Smooth muscle cell (in vitro differentiated cells): ENCODE results near the gene UNCX. TPM values are rescaled to one million over a fixed set of nuclear protein-coding genes. Genes with fewer than 3 reads are reported as not detected.
"Not testable (repeated sequence)": the region's sequence is repeated elsewhere in the genome, so short reads cannot be mapped to it uniquely, and the experiment has no call there.

ENCODE experiments used
- DNase-seq: peaks from one replicate; lab custom pipeline; 2025; ENCODE audit not compliant: unreplicated experiment; lab: John Stamatoyannopoulos, UW
- H2AFZ ChIP-seq: fragments of 200-600 bp; sonication (generic); 2 replicates; pipeline ENCODE4 v1.6.0; 2016; ENCODE audit warnings: antibody characterized with exemption, low read depth, mild to moderate bottlenecking
- H3F3A ChIP-seq: fragments of 200-600 bp; sonication (generic); 2 replicates; pipeline ENCODE4 v1.6.0; 2017; ENCODE audit warnings: antibody characterized with exemption, low read depth
- H3K27ac ChIP-seq: fragments of 200-600 bp; sonication (generic); 2 replicates; pipeline ENCODE4 v1.5.1; 2016; ENCODE audit warnings: low read depth, mild to moderate bottlenecking
- H3K27me3 ChIP-seq: fragments of 200-600 bp; sonication (generic); 2 replicates; pipeline ENCODE4 v1.6.1; 2016; ENCODE audit warnings: low read depth, mild to moderate bottlenecking
- H3K36me3 ChIP-seq: fragments of 200-600 bp; sonication (generic); 2 replicates; pipeline ENCODE4 v1.5.1; 2016; ENCODE audit warnings: low read depth
- H3K4me1 ChIP-seq: fragments of 200-600 bp; sonication (generic); 2 replicates; pipeline ENCODE4 v1.5.1; 2016; ENCODE audit warnings: low read depth
- H3K4me2 ChIP-seq: fragments of 200-600 bp; sonication (generic); 2 replicates; pipeline ENCODE4 v1.6.0; 2016; ENCODE audit warnings: mild to moderate bottlenecking
- H3K4me3 ChIP-seq: fragments of 200-600 bp; sonication (generic); 2 replicates; pipeline ENCODE4 v1.5.1; 2016; ENCODE audit warnings: mild to moderate bottlenecking
- H3K79me2 ChIP-seq: fragments of 200-600 bp; sonication (generic); 2 replicates; pipeline ENCODE4 v1.6.0; 2016; ENCODE audit warnings: low read depth, mild to moderate bottlenecking
- H3K9ac ChIP-seq: fragments of 200-600 bp; sonication (generic); 2 replicates; pipeline ENCODE4 v1.6.0; 2016; ENCODE audit warnings: low read depth
- H3K9me3 ChIP-seq: fragments of 200-600 bp; sonication (generic); replicated peaks from 2 replicates; pipeline ENCODE4 v1.5.1; 2016; ENCODE audit warnings: low read depth
- H4K20me1 ChIP-seq: fragments of 200-600 bp; sonication (generic); 2 replicates; pipeline ENCODE4 v1.6.0; 2016; ENCODE audit warnings: low read depth
- CTCF ChIP-seq: fragments of 200-600 bp; sonication (generic); IDR thresholded peaks from 2 replicates; pipeline ENCODE4 v1.5.1; 2017; ENCODE audit warnings: borderline replicate concordance, mild to moderate bottlenecking, antibody characterized with exemption; ENCODE audit not compliant: insufficient read depth, poor library complexity, severe bottlenecking
- WGBS: methylation state at CpG from one replicate; pipeline ENCODE4 v1.1.7; 2016; ENCODE audit warnings: low lambda C conversion rate; 5-methylcytosine and 5-hydroxymethylcytosine counted together
- polyA plus RNA-seq: library from polyadenylated mRNA; unstranded; fragments of >200 nt; fragmentation: Nextera tagmentation; extraction: Ambion mirVana; gene quantifications from 2 replicates; pipeline ENCODE4 v1.2.1, GENCODE V29; 2016
- total RNA-seq: library from RNA; depleted of rRNA; stranded (reverse); fragments of >200 nt; gene quantifications from 2 replicates; pipeline ENCODE4 v1.2.3, GENCODE V29; 2014

Gene UNCX
- total and polyA plus RNA-seq, 2 experiments from 2014 or later, result not detected

- 85% methylated on average over 17 of the region's 21 CpGs for WGBS
- no peak for DNase-seq
- H3K4me1 ChIP-seq, result no peaks in the 10 kb centered on the region
- no peak overlapping the region for H3K4me3 ChIP-seq
- no peak overlapping the region for H3K9ac ChIP-seq
- H3F3A ChIP-seq, result no peaks in the 10 kb centered on the region
- no peak overlapping the region for H3K27ac ChIP-seq
- H3K9me3 ChIP-seq, result no peaks in the 10 kb centered on the region
- no peaks in the 10 kb centered on the region for H3K79me2 ChIP-seq
- H3K36me3 ChIP-seq, result no peaks in the 10 kb centered on the region
- no peak overlapping the region for H2AFZ ChIP-seq
- peaks cover 48% of the 10 kb centered on the region for H3K27me3 ChIP-seq
- no peaks in the 10 kb centered on the region for H4K20me1 ChIP-seq
- TF ChIP-seq CTCF, result no peak
- H3K4me2 ChIP-seq, result no peak overlapping the region
Measured at GRCh38 chr7:1260244-1260635, 27.6 kb downstream of the UNCX start.

- not testable (repeated sequence) for H3K4me2 ChIP-seq, H3K4me1 ChIP-seq, H3K79me2 ChIP-seq, H3K4me3 ChIP-seq, H4K20me1 ChIP-seq, H3F3A ChIP-seq, H3K9me3 ChIP-seq, DNase-seq, H3K9ac ChIP-seq, H3K36me3 ChIP-seq, H3K27ac ChIP-seq, H2AFZ ChIP-seq
- 76% methylated on average over 5 of the region's 10 CpGs for WGBS
- peaks cover 52% of the 10 kb centered on the region for H3K27me3 ChIP-seq
Measured at GRCh38 chr7:1261036-1261435, 28.4 kb downstream of the UNCX start.

- H3F3A ChIP-seq, result no peaks in the 10 kb centered on the region
- no peak overlapping the region for H3K4me2 ChIP-seq
- 89% methylated on average over 13 of the region's 13 CpGs for WGBS
- no peak overlapping the region for H2AFZ ChIP-seq
- H3K27me3 ChIP-seq, result peaks cover 47% of the 10 kb centered on the region
- no peaks in the 10 kb centered on the region for H3K9me3 ChIP-seq
- no peaks in the 10 kb centered on the region for H3K79me2 ChIP-seq
- no peak for TF ChIP-seq CTCF
- no peaks in the 10 kb centered on the region for H3K36me3 ChIP-seq
- H4K20me1 ChIP-seq, result no peaks in the 10 kb centered on the region
- H3K9ac ChIP-seq, result no peak overlapping the region
- no peak for DNase-seq
- no peak overlapping the region for H3K27ac ChIP-seq
- H3K4me3 ChIP-seq, result no peak overlapping the region
- H3K4me1 ChIP-seq, result no peaks in the 10 kb centered on the region
Measured at GRCh38 chr7:1262441-1262840, 29.8 kb downstream of the UNCX start.

- Histone ChIP-seq H3K4me2 (no peak overlapping the region), H3K9ac (no peak overlapping the region), H3K36me3 (no peaks in the 10 kb centered on the region), H3K27me3 (peaks cover 42% of the 10 kb centered on the region), H3F3A (no peaks in the 10 kb centered on the region), H3K4me1 (no peaks in the 10 kb centered on the region), H4K20me1 (no peaks in the 10 kb centered on the region), H3K9me3 (no peaks in the 10 kb centered on the region), H3K27ac (no peak overlapping the region), H3K4me3 (no peak overlapping the region), H3K79me2 (no peaks in the 10 kb centered on the region), H2AFZ (no peak overlapping the region)
- no peak for DNase-seq
- 87% methylated on average over 28 of the region's 28 CpGs for WGBS
- TF ChIP-seq CTCF, result no peak
Measured at GRCh38 chr7:1263391-1263951, 30.8 kb downstream of the UNCX start.
